IPS-NIHi7 (cell line): ENCODE data around the gene TAC3.
"Not testable (repeated sequence)": the region's sequence is repeated elsewhere in the genome, so short reads cannot be mapped to it uniquely, and the experiment has no call there.

ENCODE experiments used
- DNase-seq: peaks from one replicate; pipeline ENCODE4 v3.0.0; 2012; ENCODE audit warnings: mixed read lengths; ENCODE audit errors: extremely low spot score

TAC3 gene

DNA sequence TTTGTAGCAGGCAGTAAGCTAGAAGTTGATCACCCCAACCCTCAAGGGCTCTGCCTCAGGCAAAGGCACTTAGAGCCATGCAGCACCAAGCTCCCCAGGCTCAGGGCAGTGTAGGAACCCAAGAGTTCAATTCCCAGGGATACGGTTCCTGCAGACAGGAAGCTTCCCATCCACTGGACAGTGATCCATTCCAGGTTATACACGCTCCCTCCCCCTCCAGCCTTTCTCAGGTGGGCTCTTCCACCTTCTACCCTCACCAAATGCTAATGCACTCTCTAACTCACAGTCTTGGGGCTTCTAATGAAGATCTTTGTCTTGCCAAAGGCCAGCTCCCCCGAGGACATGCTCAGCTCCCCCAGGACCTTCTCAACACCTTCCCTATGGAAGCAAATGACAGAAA, 20.9 kb upstream of the TAC3 start:
- DNase-seq, result no peak

DNA sequence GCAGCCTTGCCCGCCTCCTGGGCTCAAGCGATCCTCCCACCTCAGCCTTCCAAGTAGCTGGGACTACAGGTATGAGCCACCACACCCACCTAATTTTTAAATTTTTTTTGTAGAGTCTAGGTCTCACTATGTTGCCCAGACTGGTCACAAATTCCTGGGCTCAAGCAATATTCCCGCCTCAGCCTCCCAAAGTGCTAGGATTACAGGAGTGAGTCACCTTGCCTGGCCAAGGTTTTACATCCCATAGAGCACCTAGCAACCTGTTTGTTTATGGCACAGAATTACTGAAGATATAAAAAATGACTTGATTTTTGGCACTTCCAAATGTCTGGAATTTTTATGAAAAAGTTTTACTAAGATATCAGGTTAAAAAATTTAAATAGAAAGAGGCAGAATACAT, 17.1 kb upstream of the TAC3 start:
- DNase-seq, result no peak

DNA sequence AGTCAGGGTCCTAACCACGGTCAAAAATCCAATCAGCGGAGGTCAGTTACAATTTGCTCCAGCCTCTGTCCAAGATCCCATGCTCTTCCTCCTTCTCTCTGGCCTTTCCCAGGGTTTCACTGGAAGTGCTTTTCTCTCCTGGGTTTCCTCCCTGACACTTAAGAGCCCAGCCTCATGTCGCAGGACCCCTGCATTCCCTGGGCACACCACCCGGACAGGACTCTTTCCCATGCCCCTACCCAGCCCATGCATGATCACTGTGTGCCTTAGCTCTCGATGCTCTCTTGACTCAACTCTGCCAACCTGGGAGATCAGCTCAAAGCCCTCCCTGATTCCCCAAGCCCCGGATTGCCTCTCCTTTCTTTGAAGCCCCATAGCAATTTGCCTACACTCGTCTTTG, 15.5 kb upstream of the TAC3 start:
- DNase-seq, result no peak

DNA sequence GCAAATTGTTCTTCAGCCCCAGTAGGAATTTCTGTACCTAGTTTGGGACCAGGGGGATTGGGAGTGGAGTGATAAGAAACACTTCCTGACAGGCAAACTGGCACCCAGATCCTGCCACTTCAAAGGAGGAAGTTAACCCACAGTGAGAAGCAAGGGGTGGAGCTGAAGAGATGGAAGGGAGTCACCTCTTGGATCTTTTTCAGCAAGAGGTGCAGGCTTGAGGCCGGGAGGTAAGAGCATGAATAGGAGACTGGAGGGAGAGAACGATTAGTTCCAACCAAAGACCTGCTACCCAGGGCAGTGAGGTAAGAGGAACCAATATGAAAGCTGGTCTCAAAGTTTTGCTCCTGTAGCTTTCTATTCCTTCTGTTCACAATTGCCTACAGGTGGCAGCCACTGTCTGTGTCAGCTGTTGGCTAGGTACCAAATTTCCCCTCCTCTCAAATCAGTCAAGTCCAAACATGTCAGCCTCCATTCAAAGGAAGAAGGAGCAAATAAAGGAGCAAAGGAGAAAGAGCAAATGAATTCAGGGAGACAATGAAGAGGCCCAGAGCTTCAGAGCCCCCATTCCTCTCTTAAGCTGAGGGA, 14.9 kb upstream of the TAC3 start:
- DNase-seq, result no peak

DNA sequence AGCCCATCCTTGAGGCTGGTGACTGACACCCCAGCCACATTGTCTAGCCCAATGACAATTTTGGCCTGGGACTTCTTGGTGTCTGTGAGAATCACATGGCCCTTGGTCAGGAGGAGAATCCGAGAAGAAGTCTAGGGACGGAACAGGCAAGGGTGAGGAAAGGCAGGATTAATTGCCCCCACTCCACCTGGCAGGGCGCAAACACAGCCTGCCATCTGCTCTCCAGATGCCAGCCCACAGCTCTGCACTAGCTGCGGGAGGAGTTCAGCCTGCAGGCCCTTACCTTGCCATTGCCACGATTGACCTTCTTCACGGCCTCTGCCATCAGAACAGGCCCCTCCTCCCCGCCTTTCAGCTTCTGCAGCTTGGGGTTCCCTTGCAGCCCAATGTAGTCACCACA, 13.1 kb upstream of the TAC3 start:
- no peak for DNase-seq

DNA sequence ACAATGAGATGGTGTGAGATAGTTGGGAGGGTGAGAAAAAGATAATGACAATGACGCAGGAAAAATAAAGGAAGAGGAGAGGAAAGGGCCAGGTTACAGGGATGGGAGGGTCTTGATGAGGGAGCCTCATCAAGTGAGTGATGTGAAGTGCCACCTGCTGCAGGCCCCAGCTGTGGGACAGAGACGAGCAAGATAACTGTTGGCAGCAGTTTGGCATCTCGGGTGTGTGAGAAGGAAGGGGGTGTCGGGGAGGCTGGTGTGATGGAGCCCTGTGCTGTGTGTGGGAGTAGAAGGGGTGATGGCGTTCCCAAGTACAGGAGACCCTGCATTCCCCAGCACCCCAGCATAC, 11.4 kb upstream of the TAC3 start:
- DNase-seq, result no peak

DNA sequence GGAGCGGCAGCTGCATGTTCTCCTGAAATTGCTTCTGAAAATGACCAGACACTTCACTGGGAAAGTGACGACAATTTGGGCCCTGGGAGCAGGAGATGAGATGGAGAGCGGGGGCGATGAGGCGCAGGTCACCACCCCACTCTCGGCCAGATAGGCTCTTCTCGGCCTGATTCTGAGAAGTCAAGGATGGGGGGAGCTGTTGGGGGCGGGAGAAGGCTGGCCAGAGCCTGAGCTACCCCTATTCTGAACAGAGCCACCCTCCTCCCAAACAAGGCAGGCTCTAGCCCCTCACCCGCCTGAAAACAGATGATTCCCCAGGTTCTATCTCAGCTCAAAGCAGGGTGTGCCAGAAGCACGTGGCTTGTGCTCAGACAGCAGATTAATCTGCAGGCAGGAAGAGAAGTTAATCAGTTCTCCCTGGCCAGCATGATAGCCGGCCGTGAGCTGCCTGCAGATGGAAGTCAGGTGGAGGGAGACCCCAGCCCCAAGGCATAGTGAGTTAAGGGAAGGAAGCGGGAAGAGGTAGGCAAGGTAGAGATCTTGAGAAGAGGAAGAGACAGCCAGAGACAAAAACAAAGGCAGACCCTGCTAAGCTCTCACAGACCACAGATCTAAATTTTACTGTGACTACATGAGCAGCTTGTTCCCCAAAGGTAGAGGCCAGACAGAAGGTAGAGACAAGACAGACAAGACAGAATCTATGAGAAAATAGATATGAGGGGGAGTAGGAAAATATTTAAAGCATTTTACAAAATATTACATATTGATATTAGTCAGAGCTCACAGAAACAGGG, 10.9 kb upstream of the TAC3 start:
- DNase-seq, result no peak

DNA sequence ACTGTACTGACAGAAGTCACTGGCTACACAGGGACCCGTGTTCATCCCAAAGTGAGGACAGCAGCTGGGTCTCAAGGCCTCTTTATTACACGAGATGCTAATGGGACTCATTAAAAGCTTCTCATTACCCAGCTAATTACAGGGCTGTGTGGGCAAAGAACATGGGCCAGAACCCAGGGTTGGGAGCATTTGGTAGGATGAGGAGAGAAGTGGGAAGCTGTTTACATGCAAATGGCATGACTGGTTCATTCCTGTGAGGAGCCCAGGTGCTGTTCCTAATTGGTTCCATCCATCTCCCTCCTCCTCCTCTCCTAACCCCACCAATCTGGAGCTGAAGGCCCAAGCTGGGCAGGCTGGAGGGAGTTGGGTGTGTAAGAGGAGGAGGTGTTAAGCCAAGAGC, 8.9 kb upstream of the TAC3 start:
- no peak for DNase-seq

DNA sequence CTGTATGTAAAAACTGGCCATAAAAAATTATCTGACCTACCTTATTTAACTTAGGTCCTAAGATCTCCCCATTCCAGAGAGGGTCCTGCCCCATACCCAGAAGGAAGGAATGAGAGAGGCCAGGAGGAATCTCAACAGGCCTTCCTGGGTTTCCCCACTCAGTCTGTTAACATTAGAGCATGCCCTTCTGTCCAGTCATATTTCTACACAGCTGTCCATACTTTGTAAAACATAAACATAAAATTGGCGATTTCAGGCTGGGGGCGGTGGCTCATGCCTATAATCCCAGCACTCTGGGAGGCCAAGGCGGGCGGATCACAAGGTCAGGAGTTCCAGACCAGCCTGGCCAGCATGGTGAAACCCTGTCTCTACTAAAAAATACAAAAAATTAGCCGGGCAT, 6.0 kb upstream of the TAC3 start:
- not testable (repeated sequence) for DNase-seq

DNA sequence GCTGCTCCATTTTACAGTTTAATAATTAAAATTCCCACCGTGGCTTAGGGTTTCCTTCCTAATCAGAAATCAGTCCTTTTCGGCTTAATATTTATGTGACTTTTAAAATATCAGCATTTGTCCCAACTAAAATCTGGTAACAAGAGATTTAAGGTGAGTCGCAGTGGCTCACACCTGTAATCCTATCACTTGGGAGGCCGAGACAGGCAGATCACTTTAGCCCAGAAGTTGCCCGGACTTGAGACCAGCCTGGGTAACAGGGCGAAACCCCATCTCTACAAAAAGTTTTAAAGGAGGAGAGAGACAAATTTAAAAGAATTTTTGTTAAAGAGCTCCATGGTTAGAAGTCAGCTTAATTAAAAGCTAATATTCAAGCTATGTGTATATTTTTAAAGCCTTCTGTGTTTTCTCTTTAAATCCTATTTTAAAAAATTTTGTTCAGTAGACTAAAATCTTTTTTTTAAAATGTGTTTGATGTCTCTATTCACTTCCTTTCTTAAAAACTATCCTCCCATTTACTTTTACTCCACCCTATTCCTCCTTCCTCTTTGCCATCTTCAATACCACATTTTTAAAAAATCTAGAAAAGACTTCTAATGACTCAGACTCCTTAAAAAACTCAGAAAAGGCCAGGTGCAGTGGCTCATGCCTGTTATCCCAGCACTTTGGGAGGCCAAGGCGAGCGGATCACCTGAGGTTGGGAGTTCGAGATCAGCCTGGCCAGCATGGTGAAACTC, 3.8 kb upstream of the TAC3 start:
- no peak for DNase-seq

DNA sequence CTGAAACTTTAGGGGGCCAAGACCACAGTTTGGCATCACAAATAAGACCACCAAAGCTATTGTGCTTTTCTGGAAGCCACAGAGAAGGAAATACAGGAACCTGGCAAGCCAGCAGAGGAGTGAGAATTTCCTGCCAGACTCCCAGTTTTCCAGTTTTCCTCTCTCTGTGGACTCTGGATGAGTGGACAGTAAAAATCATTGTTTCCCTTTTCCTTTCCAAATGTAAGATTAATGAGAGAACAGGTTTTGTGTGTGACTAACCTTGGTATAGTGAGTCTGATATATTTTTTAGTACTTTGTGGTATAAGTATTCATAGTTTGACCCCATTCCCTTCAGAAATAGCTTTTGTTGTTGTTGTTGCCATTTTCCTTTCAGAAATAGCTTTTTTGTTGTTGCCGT, 2.6 kb upstream of the TAC3 start:
- DNase-seq, result no peak

DNA sequence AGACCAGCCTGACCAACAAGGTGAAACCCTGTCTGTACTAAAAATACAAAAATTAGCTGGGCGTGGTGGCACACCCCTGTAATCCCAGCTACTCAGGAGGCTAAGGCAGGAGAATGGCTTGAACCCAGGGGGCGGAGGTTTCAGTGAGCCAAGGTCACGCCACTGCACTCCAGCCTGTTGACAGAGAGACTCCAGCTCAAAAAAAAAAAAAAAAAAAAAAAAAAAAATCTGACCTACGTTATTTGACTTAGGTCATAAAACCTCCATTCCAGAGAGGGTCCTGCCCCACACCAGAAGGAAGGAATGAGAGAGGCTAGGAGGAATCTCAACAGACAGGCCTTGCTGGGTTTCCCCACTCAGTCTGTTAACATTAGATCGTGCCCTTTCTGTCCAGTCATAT, 2.0 kb upstream of the TAC3 start:
- not testable (repeated sequence) for DNase-seq

DNA sequence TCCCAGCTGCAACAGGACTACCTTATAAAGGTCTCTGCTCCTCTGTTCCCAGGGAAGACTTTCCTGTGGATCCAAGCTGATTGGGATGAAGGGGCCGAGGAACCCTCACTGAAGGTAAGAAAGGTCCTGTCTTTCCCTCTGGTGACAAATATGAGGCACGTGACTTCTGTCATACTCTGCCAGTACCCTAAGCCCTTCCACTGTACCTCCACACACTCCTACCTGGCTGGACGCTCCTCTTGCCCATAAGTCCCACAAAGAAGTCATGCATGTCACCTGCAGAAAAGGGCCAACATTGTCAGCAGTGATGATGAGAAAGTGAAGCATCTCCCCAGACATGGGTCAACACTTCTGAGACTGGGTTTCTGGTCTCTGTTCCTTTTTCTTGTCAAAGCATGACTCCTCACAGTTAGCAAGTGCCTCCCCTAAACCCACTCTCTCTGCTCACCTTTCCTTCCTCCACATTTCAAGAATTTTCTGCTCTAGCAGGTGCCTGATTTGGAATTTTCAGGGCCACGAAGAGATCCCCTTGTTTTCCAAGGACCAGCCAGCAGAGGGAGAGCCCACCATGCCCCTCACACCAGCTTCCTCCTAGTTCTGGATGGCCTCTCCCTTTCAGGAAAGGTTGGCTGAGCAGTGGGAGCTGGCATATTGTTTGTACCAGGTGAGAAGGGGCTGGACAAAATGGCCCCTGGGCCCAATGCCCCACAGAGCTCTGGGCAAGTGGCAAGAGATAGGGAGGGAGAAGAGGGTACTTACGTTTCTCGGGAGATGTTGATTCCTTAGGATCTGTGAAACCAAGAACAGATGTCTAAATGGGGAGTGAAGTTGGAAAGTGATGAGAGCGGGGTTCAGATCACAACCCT, 3.5 kb downstream of the TAC3 start:
- peak; percentile 51 for DNase-seq

DNA sequence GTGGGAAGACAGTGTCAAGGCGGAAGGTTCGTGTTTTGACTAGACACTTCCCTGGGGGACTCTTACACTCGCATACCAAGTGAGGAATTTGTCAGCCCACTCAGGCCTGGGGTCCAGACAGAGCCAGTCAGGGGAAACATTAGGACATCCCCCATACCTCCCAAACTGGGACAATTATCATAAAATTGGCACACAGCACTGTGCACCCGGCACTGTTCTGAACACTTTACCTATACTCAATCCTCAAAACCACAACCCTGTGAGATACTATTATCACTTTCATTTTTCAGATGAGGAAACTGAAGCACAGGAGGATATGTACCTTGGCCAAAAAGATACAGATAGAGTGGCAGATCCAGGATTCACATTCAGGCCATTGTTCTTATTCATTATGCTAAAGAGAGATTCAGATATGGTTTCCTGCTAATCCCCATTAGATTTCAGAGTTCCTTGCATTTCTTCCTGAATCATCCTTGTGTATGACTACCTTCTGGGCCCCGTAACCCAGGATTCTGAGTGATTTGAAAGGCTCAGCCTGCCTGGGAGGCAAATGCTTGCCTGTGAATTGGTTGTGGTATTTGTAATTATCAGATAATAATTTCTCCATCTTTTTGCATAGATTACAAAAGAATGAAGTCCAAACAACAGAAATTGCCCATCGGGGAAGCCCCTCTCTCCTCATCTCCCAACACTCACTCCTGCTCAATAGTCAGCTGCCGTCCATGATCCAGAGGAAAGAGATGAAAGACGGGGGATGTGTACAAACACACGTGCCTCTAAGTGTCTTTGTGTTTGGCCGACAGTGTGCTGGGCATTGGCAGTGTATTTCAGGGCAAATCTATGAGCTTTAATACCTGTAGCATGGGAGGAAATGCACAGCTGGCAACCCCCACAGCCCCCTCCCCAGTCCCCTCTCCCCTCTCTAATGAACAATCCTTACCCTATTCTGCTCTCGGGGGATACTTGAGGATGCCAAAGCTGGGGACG, 4.6 kb downstream of the TAC3 start:
- DNase-seq, result no peak

DNA sequence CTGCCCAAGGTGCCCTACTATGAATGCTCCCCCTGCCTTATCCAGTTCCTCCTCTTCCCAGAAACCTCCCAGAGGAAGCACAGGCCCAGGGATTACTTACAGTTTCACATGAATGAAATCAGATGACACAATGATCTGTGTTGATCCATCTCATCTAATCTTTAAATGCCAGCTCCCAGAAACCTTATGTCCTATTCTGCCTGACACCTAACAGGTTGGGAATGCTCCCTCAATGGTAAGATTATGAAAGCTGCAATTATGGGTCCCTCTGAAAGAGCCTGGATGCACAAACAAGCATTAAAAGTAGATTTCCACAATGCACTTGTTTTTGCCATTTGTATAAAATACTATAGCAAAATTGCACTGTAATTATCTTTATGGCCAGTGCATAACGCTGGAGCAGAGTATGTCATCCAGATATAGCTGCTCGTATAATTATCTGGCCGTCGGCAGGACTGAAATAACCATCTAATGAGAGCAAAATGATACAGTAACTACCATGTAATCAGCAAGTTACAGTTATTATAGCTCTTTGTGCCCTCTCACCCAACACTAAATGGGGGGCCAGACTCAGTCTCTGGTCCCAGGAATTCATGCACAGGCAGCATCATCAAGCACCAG, 5.6 kb downstream of the TAC3 start:
- no peak for DNase-seq

DNA sequence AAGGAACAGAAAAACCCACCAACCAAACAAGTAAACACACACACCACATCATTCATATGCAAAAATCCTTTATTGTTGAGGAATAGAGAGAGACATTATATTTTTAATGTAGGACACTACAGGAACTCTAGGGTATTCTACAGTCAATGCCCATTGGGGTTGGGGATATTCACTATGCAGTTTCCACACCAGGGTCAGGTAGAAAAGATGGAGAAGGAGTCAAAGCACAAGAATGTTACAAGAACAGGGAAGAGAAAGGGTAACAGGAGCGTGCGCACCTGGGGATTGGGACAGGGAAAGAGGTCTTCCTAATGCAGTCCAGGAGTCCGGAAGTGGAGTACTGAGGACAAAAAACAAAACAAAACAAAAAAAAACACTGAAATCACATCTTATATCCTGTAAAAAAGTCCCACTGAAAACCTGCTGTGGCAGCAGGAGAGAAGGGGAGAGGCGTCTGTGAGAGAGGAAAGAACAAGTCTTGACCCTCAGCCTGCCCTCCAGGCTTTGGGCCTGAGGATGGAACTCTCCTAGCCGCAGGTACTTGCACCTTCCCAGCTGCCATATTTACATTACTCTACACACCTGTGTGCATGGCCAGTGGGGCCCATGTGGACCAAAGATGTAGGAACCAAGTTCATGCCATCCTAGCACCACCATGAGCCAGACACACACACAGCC, 6.2 kb downstream of the TAC3 start:
- no peak for DNase-seq

DNA sequence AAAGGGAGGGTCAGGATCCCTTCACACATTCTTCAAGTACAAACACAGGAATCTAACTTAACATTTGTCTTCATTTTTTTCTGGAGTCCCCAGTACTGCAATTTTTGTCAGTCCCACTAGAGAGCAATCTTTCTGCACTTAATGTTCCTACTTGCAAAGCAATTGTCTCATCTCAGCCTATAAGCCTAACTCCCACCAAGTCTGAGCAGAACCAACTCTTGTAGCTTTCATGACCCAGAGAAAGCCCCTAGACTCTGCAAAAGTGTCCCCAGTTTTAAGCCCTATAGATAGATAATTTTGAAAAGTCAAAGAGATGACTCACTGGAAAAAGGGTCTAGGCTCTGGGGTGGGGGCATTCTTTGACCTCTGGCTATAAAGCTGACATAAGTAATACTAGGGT, 8.2 kb downstream of the TAC3 start:
- peak; percentile 54 for DNase-seq

DNA sequence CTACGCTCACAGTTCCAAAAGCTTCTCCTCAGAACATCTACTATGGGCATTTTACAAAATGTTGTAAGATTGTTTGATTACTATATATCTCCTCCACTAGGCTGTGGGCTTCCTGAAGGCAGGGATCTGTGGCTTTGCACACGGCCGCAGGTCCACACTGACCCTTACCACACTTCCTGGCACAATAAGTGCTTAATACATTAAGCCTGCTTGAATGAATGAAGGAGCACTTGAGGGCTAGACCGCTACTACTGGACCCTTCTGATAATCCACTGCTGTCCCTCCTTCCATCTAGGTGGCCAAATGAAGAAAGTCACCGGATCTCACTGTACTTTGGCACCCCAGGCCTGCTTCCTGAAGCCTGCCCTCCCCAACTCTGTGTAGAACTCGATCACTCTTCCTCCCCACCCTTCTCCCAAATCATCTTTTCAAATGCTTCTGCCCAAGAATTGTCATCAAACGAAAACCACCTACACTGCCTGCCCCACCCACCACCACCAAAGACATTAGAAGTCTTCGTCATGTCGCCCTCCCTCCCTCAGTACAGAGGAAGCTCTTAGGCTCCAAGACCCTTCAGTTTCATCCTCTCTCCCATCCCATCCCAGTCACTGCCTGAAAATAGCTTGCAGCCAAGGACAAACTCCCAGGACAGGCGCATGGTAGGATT, 9.4 kb downstream of the TAC3 start:
- DNase-seq, result no peak
